K562 (cell line): ENCODE measurements around the gene CRYBG2. TPM values are rescaled to one million over a fixed set of nuclear protein-coding genes. Genes with fewer than 3 reads are reported as not detected.

Source experiments
- CEBPG ChIP-seq, 3 experiments: fragments of 200-800 bp in 1 of 3; sonication (Bioruptor generic) in 1 of 3; sonication (generic) in 1 of 3; formaldehyde crosslinking in 1 of 3; IDR thresholded peaks in 2 of 3; conservative IDR thresholded peaks in 1 of 3; 2 replicates each; pipeline versions ENCODE4 v1.6.1 to v1.8.0; 2016 to 2022; ENCODE audit warnings: missing compliant biosample characterization in 2 of 3, missing genetic modification characterization in 2 of 3, mild to moderate bottlenecking in 1 of 3, missing genetic modification reagents in 1 of 3
- EP300 ChIP-seq: IDR thresholded peaks from 2 replicates; pipeline ENCODE4 v1.6.1; 2012; ENCODE audit warnings: low read length, improper control_type of control experiment
- HNRNPL ChIP-seq: fragments of 200-400 bp; formaldehyde crosslinking; IDR thresholded peaks from 2 replicates; pipeline ENCODE4 v1.6.1; 2017; ENCODE audit warnings: low read depth, mild to moderate bottlenecking, low read length
- NCOA4 ChIP-seq: fragments of 450-650 bp; IDR thresholded peaks from 2 replicates; pipeline ENCODE4 v1.6.1; 2018; ENCODE audit warnings: mild to moderate bottlenecking; ENCODE audit not compliant: partially characterized antibody
- PHF20 ChIP-seq: fragments of 450-650 bp; IDR thresholded peaks from 2 replicates; pipeline ENCODE4 v1.6.1; 2018; ENCODE audit not compliant: partially characterized antibody
- RAD51 ChIP-seq: fragments of 450-650 bp; IDR thresholded peaks from 2 replicates; pipeline ENCODE4 v1.7.1; 2016; ENCODE audit warnings: low read depth, mild to moderate bottlenecking, borderline replicate concordance
- SNRNP70 ChIP-seq: fragments of 200-400 bp; formaldehyde crosslinking; optimal IDR thresholded peaks from 2 replicates; pipeline ENCODE3; 2017; ENCODE audit warnings: low read depth, low read length
- SP2 ChIP-seq: IDR thresholded peaks from 2 replicates; pipeline ENCODE4 v1.6.1; 2011; ENCODE audit warnings: mild to moderate bottlenecking, low read depth, low read length, moderate library complexity; ENCODE audit not compliant: poor library complexity, severe bottlenecking; ENCODE audit errors: extremely low read depth
- ZBED1 ChIP-seq: IDR thresholded peaks from 2 replicates; pipeline ENCODE4 v1.6.1; 2014
- ZC3H8 ChIP-seq: fragments of 450-650 bp; IDR thresholded peaks from 2 replicates; pipeline ENCODE4 v1.6.1; 2017
- ZNF224 ChIP-seq: sonication (generic); formaldehyde crosslinking; IDR thresholded peaks from 2 replicates; pipeline ENCODE4 v1.8.0; 2022; ENCODE audit warnings: mild to moderate bottlenecking, missing genetic modification reagents
- ZNF239 ChIP-seq: fragments of 250-450 bp; sonication (Bioruptor Pico); IDR thresholded peaks from 2 replicates; pipeline ENCODE4 v1.4.0; 2020; ENCODE audit warnings: mild to moderate bottlenecking
- ZNF696 ChIP-seq: fragments of 250-450 bp; sonication (Bioruptor Pico); conservative IDR thresholded peaks from 2 replicates; pipeline ENCODE4 v1.4.0; 2020; ENCODE audit warnings: mild to moderate bottlenecking, moderate library complexity
- ZNF76 ChIP-seq: fragments of 250-450 bp; sonication (Bioruptor Pico); IDR thresholded peaks from 2 replicates; pipeline ENCODE4 v1.4.0; 2020; ENCODE audit warnings: mild to moderate bottlenecking, moderate library complexity, borderline replicate concordance
- polyA plus RNA-seq, 8 experiments: library from polyadenylated mRNA; depleted of rRNA in 4 of 8; stranded (reverse) in 5 of 8; unstranded in 3 of 8; fragments of >200 nt; fragmentation: Nextera tagmentation in 2 of 8; fragmentation: Illumina TruSeq in 1 of 8; extraction: Ambion mirVana in 2 of 8; extraction: Trizol in 1 of 8; gene quantifications; 2 replicates each; pipeline versions ENCODE4 v1.2.1 to v1.2.3, GENCODE V29; 2011 to 2014; ENCODE audit warnings: inconsistent platforms in 1 of 8, missing spikeins in 1 of 8
- total RNA-seq, 7 experiments: library from RNA; depleted of rRNA in 6 of 7; stranded (reverse); fragments of >200 nt in 6 of 7; fragmentation: Illumina TruSeq in 2 of 7; extraction: Trizol in 2 of 7; gene quantifications; 2 replicates each; pipeline versions ENCODE4 v1.2.1 to v1.2.3, GENCODE V29; 2011 to 2021; ENCODE audit warnings: low replicate concordance in 1 of 7
- TF ChIP-seq, protein P1 (sequence below), 2 experiments: fragments of 150-350 bp in 1 of 2; IDR thresholded peaks; 2 replicates each; pipeline ENCODE4 v1.6.1; 2012 to 2016; ENCODE audit warnings: low read depth in 2 of 2, low read length in 2 of 2, mild to moderate bottlenecking in 1 of 2, moderate library complexity in 1 of 2
- TF ChIP-seq, protein P2 (sequence below): sonication (generic); formaldehyde crosslinking; IDR thresholded peaks from 2 replicates; pipeline ENCODE4 v1.9.0; 2022; ENCODE audit warnings: mild to moderate bottlenecking, missing genetic modification reagents
- TF ChIP-seq, protein P3 (sequence below): fragments of 250-450 bp; sonication (Bioruptor Pico); IDR thresholded peaks from 2 replicates; pipeline ENCODE4 v1.8.0; 2022; ENCODE audit warnings: moderate library complexity, mild to moderate bottlenecking, inconsistent platforms
- TF ChIP-seq, protein P4 (sequence below): fragments of 450-650 bp; formaldehyde crosslinking; IDR thresholded peaks from 2 replicates; pipeline ENCODE4 v1.4.0; 2020; ENCODE audit warnings: mild to moderate bottlenecking, moderate library complexity
- TF ChIP-seq, protein P5 (sequence below): fragments of 450-650 bp; formaldehyde crosslinking; conservative IDR thresholded peaks from 2 replicates; pipeline ENCODE4 v1.4.0; 2022; ENCODE audit warnings: mild to moderate bottlenecking, missing genetic modification characterization

Gene CRYBG2
- total and polyA plus RNA-seq, 9 of the 15 experiments (the other 6 are each of a cell fraction or from before 2014, with no cell fraction given): 0.39 to 8.5 (median 3.7) TPM

DNA sequence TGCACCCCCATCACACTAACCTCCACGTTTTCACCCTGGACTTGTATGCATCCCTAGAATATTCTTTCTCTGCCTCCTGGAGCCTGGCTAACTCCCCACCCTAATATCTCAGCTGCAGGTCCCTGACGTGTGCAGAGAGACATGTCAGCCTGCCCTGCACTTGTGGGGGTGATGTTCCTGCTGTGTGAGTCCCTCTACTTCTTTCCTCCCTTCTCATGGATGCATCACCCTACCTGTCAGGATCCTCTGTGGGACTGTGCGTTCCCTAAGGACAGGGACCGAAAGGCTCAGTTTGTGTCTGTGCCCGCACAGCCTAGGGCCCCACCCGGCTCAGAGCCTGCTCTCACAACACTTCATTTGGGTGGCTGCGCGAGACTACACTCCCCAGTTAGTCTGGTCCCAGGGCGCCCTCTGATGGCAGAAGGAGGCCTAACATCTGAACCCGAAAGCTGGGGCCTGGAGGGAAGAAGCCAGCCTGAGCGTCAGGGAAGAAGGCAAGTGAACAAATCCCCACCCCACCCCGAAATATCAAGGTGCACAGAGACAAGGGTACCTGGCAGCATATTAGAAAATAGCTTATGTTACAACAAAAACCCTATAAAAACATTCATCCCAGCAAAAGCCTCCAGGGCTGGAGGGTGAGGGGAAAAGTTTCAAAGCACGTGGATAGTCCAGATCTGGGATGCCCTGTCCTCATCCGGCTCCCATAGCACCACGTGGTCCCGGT, 32.5 kb downstream of the CRYBG2 start (continued):
- TF ChIP-seq, protein P1, sequence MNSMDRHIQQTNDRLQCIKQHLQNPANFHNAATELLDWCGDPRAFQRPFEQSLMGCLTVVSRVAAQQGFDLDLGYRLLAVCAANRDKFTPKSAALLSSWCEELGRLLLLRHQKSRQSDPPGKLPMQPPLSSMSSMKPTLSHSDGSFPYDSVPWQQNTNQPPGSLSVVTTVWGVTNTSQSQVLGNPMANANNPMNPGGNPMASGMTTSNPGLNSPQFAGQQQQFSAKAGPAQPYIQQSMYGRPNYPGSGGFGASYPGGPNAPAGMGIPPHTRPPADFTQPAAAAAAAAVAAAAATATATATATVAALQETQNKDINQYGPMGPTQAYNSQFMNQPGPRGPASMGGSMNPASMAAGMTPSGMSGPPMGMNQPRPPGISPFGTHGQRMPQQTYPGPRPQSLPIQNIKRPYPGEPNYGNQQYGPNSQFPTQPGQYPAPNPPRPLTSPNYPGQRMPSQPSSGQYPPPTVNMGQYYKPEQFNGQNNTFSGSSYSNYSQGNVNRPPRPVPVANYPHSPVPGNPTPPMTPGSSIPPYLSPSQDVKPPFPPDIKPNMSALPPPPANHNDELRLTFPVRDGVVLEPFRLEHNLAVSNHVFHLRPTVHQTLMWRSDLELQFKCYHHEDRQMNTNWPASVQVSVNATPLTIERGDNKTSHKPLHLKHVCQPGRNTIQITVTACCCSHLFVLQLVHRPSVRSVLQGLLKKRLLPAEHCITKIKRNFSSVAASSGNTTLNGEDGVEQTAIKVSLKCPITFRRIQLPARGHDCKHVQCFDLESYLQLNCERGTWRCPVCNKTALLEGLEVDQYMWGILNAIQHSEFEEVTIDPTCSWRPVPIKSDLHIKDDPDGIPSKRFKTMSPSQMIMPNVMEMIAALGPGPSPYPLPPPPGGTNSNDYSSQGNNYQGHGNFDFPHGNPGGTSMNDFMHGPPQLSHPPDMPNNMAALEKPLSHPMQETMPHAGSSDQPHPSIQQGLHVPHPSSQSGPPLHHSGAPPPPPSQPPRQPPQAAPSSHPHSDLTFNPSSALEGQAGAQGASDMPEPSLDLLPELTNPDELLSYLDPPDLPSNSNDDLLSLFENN (IDR thresholded peaks at IDR 0.05; ENCODE audit: low read depth in 2 of 2, low read length in 2 of 2): no peak
- TF ChIP-seq, protein P2, sequence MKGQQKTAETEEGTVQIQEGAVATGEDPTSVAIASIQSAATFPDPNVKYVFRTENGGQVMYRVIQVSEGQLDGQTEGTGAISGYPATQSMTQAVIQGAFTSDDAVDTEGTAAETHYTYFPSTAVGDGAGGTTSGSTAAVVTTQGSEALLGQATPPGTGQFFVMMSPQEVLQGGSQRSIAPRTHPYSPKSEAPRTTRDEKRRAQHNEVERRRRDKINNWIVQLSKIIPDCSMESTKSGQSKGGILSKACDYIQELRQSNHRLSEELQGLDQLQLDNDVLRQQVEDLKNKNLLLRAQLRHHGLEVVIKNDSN (CRISPR knock-in tag): peak; percentile 5; the same call in 1 of the 2 replicates
- TF ChIP-seq ZC3H8: no peak
- TF ChIP-seq CEBPG (CRISPR knock-in tag; IDR thresholded peaks at IDR 0.05): no peak; the same call in 1 of the 2 replicates
- no peak for TF ChIP-seq CEBPG (tag; conservative IDR thresholded peaks at IDR 0.05 in 1 of 2, IDR thresholded peaks at IDR 0.05 in 1 of 2)
- no peak for TF ChIP-seq SP2
- peak; percentile 21; the same call in 1 of the 2 replicates for TF ChIP-seq EP300
- TF ChIP-seq SNRNP70: no peak
- no peak for TF ChIP-seq PHF20
- TF ChIP-seq NCOA4: no peak
- no peak for TF ChIP-seq HNRNPL
- TF ChIP-seq ZNF696 (CRISPR knock-in tag): no peak
- no peak for TF ChIP-seq ZNF224 (CRISPR knock-in tag)
- TF ChIP-seq, protein P3, sequence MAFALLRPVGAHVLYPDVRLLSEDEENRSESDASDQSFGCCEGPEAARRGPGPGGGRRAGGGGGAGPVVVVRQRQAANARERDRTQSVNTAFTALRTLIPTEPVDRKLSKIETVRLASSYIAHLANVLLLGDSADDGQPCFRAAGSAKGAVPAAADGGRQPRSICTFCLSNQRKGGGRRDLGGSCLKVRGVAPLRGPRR (CRISPR knock-in tag): no peak
- TF ChIP-seq ZNF76 (CRISPR knock-in tag): no peak
- no peak for TF ChIP-seq ZNF239 (CRISPR knock-in tag)
- TF ChIP-seq RAD51: peak; percentile 15; the same call in 1 of the 2 replicates
- TF ChIP-seq, protein P4, sequence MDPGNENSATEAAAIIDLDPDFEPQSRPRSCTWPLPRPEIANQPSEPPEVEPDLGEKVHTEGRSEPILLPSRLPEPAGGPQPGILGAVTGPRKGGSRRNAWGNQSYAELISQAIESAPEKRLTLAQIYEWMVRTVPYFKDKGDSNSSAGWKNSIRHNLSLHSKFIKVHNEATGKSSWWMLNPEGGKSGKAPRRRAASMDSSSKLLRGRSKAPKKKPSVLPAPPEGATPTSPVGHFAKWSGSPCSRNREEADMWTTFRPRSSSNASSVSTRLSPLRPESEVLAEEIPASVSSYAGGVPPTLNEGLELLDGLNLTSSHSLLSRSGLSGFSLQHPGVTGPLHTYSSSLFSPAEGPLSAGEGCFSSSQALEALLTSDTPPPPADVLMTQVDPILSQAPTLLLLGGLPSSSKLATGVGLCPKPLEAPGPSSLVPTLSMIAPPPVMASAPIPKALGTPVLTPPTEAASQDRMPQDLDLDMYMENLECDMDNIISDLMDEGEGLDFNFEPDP (CRISPR knock-in tag): no peak
- TF ChIP-seq ZBED1: 0 out of 2 replicates have a peak, but pooled peaks have one; percentile 8
- TF ChIP-seq, protein P5, sequence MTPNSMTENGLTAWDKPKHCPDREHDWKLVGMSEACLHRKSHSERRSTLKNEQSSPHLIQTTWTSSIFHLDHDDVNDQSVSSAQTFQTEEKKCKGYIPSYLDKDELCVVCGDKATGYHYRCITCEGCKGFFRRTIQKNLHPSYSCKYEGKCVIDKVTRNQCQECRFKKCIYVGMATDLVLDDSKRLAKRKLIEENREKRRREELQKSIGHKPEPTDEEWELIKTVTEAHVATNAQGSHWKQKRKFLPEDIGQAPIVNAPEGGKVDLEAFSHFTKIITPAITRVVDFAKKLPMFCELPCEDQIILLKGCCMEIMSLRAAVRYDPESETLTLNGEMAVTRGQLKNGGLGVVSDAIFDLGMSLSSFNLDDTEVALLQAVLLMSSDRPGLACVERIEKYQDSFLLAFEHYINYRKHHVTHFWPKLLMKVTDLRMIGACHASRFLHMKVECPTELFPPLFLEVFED (CRISPR knock-in tag): no peak
